GM21619 (cell line): ENCODE measurements around the gene KCND3.

Experiments used
- ATAC-seq: cut with Tn5 transposase; IDR thresholded peaks from one replicate; pipeline ENCODE4 v1.9.1; 2021; ENCODE audit not compliant: unreplicated experiment

The KCND3 gene

DNA sequence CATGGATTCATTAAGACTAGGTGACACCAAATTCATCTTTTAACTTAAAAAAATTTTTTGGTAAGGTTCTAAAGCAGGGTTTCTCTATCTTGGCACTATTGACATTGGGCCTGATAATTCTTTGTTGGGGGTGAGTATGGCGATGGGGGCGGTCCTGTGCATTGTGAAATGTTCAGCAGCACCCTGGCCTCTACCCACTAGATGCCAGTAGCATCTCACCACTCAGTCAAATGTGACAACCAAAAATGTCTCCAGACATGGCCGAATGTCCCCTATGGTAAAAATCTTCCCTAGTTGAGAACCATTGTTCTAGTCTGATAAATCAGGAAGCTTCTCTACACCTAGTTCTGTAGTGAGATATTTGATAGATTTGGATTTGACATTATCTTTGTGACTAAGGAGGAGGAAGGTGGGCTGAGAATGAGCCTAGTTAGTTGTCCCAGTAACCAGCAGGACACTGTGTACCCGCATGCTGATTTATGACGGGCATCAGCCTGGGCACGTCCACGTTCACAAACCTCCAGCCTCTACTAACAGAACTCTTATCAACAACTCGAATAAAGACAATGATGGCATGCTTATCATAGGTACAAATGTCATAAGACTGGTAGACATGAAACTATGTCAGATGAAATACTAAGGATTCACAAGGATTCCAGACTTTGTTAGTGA lies 104.6 kb downstream of the KCND3 start:
- no peak for ATAC-seq

DNA sequence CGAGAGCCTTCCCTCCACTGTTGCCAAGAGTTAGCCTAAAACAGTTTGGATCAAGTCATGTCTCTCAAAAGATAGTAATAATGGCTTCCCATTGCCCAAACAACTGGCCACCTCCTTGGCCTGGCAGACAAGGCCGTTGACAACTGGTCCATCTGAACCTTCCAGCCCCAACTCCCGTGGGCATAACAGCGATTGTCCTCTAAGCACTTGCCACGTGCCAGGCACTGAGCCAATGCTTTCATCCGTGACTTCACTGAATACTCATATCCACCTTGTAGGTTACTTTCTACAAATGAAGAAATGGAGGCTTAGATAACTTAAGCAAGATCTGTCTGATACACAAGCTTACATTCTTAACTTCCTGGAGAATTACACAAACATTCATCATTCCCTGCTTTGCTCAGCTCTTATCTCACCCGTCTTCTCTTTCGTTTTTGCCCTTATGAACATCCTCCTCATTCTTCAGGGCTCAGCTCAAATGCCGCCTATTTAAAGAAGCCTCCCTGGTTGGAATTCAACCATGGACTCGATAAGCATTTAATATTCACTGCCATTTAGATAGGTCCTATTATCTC lies 106.4 kb downstream of the KCND3 start:
- no peak for ATAC-seq

DNA sequence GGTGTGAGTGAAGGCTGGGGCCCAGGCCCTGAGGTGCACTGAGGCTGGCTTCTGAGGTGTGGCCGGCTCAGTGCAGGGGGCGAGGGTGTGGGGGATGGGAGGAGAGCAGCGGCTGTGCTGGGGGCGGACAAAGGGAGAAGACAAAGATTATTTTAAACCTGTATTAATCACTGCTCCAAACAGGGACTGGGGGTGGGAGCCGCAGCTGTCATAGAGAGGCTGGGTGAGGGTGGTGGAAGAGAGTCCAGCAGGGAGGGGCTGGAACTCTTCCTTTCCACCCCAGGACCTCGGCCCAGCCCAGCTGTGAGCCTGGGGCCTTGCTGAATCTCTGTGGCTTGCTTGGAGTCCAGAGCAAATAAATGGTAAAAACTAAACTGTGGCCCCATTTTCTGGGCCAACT lies 106.9 kb downstream of the KCND3 start:
- ATAC-seq = no peak

DNA sequence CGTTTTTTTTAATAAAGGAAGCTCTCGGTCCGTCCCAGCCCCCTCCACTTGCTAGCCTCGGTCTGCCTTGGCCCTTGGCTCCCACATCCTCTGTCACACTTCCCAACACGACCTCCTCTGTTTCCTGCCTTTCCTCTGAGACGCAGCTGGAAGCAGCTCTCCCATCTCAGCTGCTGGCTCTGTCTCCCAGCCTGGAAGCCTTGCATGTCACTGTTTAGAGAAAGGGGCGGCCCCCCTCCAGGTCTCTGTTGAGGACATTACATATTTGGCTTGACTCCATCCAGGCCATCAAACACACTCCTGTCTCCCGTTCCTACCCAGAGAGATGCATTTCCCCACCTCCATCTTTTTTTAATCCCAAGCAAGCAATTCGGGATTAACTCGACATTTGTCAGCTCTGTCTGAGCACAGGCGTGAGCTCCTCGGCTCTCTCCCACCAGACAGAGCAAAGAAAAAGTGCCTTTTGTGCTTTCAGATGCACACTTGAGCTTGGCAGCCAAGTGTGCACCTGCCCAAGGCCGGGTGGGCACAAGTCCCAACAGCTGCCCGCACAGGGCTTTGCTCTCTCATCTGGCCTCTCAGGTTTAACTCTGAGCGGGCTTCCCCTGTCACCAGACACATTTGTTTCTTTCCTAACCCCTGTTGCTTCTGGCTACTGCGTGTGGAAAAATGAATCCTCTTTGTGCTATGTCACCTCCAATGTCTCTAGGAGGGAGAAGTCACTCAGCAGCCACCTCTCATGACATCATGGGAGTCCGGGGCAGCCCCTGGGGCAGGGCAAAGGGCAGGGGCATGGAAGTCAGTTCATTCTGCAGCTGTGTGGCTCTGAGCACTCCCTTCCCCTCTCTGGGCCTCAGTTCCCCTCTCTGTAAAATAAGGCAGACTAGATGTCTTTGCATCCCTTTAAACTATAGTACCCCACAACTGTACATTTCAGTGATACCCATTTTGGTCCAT lies 108.3 kb downstream of the KCND3 start:
- no peak for ATAC-seq

DNA sequence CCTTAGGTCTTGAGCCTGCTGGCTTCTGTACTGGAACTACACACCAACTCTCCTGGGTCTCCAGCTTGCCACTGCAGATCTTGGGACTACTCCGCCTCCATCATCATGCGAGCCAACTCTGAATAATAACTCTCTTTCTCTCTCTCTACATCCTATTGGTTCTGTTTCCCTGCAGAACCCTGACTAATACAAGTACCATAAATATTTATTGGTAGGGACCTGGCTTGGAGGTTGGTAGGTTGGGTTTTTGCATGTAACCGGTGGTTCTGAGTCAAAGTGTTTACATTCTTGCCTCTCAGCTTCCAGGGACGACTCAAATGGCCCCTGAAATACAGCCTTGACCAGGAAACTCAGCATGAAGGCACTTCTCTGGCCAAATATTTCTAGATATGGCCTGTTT lies 110.4 kb downstream of the KCND3 start:
- ATAC-seq = no peak

DNA sequence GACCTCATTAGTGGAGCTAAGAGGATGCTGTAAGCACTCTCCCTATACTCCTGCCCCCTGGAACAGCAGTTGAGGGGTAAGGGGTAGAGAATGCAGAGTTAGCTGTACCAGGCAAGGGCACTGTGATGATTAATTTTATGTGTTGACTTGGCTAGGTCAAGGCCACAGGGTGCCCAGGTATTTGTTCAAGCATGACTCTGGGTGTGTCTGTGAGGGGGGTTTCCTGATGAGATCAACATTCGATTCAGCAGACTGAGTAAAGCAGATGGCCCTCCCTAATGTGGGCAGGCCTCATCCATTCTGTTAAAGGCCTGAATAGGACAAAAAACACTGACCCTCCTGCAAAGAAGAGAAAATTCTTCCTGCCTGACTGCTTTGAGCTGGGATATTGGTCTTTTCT lies 110.8 kb downstream of the KCND3 start:
- ATAC-seq = peak; percentile 48

DNA sequence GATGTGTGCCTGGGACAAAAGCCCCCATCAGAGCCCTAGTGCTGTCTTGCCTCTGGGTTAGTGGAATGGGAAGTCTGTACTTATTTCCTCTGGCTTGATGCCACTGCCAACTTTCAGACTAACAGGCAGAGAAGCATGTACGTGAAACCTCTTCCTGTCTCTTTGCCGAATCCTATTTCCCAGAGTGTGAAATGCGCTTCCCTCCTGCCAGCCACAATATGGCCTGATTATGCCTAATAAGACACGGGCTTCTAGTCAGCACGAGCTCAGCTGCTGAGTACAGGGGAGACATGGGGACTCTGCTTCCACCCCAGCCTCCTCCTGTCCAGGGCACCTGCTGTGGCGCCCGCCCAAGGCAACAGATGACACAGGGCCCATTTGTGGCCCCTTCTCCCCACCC lies 111.4 kb downstream of the KCND3 start:
- ATAC-seq = no peak

DNA sequence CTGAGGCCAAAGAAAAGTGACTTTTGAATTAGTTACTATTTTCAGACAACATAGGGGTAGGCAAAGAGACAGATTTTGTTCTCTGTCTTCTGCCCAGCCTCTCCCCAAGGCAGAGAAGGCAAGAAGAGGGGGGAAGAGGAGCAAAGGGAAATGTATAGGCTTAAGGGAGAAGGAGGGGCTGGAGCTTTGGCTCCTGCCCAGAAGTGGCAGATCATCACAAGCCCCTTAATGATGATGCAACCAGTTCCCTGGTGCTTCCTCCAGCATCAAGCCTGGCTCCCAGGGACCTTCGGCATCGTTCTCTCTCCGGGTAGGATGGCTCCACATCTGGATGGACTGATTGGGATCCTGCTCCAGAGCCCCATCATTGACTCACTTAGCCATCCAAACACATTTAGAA lies 112.8 kb downstream of the KCND3 start:
- ATAC-seq = no peak

DNA sequence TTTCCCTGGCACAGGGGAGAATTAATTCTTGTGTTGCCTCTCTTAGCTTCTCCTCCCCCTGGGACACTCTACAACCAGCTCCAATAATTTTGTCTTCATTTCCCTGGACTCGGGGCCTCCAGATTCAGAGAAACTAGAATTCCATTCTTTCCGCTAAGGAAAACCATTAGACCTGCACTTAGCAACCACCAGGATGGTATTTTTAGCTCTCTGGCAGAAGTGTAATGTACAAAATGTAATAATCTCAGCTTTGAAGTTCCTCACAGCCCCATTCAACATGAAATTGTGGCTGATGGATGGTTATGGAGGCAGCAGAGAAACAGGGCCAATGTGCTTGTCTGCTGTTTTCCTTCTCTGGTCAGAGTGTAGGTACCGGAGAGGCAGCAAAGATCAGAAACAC lies 113.8 kb downstream of the KCND3 start:
- ATAC-seq = no peak

DNA sequence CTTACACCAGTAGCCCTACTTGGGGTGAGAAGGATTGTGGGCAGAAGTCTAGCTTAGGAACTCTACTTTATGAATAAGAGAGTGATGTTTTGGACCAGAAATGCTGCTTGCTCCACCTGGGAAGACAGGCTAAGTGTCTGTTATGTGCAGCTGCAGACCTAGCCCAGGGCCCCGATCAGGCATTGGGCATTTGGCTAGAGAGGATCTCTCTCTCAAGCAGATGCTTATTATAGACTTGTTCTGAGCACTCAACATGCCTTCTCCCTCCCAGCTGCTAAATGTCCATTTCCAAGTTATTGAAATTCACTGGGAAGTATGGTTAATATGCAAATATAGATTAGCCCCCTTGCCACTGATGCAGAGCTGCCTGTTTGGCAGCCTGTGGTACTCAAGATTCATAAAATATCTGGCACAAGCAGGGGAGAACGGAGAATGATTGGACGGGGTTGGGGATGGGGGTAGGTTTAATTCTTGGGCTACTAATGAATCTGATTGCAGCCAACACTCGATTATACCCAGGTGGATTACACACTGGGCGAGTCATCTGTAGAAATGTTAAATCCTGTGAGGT lies 115.9 kb downstream of the KCND3 start:
- ATAC-seq = no peak

DNA sequence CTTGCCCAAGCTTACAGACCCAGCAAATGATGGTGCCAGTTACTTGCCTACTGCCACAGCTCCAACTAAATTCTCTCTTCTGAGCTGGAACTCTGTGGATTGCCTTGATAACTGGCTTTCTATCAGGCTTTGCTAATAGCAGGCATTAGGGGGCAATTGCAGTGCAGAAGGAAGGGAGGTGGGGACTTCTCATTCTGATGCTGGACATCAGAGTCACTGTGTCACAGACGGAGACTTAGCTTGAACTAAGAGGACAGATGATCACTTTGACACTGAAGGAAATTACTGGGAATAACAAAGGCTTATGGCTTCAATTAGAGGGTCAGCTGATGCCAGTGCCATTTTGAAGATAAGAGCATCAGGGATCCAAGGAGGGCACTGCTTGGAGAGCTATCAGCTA lies 119.3 kb downstream of the KCND3 start:
- no peak for ATAC-seq

DNA sequence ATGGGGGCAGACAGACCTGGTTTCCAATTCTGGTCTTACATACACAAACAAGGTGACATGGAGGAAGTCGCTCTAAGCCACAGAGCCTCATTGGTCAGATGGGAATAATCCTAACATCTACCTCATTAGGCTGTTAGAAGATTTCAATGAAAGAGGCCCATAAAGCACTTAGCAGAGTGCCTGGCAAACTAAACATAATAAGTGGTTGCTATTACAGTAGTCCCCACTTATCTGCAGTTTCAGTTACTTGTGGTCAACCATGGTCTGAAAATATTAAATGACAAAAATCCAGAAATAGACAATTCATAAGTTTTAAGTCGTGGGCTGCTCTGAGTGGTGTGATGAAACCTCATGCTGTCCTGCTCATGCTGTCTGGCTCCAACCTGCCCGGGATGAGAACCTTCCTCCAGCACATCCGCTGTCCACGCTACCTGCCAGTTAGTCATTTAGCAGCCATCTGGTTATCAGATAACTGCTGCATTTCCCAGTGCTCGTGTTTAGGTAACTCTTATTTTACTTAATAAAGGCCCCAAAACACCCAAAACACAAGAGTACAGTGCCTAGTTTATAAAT lies 121.5 kb downstream of the KCND3 start:
- ATAC-seq = no peak

DNA sequence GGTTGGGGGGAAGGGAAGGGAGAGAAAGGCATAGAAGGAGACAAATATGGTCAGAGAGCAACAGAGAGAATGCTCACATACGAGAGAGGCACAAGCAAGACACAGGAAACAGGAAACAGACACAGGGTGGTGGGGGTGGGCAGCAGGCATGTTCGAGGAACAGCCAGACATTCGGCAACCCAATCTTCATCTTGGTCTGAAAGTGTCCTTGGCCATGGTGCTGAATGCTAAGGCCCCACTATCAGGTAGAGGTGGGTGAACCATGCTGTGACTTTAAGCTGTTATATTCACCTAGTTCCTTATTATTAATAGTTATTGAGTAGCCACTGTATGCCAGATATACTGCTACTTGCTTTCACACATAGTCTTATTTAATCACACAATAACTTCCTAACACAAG lies 124.6 kb downstream of the KCND3 start:
- ATAC-seq = no peak

DNA sequence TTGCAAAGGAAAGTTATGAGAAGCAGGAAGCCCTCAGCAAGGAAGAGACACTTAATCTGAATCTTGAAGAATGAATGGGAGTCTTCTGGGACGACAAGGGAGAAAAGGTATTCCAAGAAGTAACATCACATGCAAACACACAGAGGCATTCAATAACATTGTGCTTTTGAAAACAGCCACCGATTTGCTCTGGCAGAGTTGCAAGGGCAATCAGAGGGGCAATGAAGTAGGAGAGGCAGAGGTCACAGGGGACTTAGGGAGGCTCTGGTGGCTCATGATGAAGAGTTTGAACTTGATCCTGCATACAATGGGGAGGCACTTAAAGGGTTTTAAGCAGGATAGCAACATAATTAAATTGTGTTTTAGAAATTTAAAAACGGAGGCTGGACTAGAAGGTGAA lies 126.1 kb downstream of the KCND3 start:
- no peak for ATAC-seq

DNA sequence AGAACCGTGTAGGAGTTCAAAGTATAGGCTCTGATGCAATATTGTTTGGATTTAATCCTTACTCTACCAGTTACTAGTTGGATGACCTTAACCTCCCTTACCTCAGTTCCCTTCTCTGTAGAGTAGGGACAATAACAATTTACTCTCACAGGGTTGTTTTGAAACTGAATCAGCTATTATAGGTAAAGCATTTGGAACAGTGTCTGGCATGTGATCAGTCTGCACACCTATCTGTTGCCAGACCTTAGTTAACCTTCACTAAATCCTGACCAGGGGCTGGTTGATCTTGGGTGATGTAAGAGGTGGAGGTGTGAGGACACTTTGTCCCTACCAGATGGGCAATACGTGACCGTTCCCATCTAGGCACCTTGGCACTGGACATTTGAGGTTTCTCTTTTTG lies 126.9 kb downstream of the KCND3 start:
- ATAC-seq = no peak

DNA sequence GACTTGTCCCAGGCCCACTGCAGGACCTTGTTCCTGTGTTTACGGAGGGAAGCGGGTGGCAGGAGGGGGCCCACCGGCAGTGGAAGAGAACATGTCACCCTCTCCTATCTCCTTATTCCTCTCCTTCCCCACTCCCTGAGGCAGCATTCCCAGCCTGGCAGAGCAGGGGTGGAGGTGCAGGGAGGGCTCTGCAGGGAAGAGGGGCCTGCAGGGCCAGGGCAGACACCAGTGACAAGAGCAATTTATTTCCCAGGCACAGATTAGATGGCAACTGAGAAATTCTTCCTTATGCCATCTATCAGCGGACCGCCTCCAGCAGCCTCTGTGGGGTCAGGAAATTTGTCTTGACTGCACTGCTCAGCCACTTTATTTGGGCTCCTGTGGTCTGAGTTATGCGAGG lies 127.9 kb downstream of the KCND3 start:
- ATAC-seq = no peak

DNA sequence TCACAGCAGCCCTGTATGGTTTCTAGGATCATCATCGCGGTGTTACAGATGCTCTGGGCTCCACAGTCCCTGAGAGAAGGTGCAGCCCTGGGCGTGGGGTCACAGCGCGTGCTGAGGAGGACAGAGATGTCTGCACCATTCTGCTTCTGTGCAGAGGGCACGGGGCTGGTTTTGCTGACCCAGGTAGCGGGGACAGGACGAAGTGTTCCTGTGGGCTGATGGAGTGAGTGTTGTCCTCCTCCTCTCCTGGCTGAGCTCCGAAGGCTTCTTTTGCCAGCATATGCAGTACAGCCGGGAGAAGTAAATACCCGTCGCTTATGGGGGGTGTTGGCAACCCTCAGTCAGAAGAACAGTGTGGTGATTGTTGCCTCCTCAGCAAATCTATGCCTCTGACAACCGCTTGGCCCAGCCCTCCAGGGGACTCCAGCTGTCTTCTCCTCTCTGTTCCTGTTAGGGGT lies 132.2 kb downstream of the KCND3 start:
- ATAC-seq = no peak

DNA sequence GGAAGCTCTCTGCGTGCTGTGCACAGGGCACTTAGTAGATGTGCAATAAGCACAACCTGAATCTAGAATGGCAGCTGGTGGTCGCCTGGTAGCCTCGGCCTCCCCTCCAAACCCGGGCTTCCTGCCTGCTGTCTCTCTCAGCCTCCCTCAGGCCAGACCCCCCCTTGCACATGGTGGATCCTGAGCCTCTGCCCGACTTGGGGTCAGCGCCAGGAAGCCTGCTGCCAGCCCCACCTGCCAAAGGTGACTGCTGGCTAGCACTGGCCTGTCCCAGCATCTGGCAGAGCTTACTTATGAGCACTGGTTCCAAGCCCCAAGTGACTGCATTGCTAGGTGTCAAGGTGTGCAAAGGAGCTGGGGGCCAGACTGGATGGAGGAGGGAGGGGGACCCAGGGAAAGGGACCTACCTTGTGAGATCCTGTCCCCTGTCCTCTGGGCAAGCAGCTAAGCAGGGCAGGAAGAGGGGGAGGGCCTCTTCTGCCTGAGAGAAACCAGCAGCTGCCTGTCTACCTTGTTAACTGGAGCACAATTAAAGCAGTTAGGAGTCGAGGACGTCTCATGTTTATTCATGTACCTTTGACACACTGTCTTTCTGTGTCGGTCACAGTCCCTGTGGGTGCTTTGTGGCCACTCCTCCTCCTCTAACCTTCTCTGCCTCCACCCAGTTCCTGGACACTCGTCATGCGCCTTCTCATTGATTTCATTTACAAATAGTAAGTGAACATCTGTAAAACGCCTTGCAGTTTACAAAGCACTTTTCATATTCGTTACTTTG lies 132.9 kb downstream of the KCND3 start:
- ATAC-seq = no peak

DNA sequence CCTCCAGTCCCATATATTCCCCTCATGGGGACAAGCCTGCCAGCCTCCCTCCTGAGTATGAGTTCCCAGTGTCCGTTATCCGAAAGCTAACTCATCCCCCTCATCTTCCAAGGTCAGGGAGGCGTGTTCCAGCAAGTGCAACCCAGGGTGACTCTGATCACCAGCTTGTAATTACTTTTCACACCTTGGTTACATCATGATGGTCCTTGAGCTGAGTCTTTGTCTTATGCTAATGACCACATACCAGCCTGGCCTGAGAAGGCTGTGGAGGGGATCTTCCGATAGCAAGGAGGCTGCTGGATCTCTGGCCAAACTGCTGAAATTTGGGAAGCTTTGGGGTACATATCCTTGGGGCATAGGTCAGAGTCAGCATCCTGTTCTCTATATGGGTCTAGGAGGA lies 134.2 kb downstream of the KCND3 start:
- no peak for ATAC-seq

DNA sequence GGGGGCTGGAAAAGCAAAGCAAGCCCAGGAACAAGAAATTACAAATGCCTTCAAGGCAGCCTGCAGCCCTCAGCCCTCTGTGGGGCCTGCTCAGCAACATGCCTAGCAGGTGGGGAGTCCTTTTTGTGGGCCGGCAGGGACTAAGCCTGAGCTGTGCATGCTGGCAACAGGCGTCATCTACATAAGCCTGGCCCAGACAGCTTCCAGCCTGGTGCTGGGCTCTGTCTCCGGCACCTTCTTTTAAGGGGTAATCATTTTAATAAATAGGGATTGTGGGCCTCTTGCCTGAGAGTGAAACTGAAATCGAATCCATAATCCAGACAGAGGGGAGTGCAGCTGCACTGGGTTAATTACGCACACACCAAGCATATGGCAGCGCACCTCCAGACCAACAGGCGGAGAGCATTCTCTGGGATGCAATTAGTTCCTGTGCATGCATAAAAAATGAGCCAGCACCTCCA lies 137.2 kb downstream of the KCND3 start:
- ATAC-seq = no peak
